Esophagus squamous epithelium (tissue), 5 donors: ENCODE results near the gene OR5B3. TPM values are rescaled to one million over a fixed set of nuclear protein-coding genes. Genes with fewer than 3 reads are reported as not detected.

Experiments
- DNase-seq: peaks from one replicate; lab custom pipeline; 2025; lab: John Stamatoyannopoulos, UW
- H3K27ac ChIP-seq, 4 donors: fragments of 200-600 bp; sonication (generic); one replicate each; pipeline ENCODE4 v1.5.1; 2016 to 2019; ENCODE audit warnings: mild to moderate bottlenecking in 1 of 4
- H3K27me3 ChIP-seq, 4 donors: fragments of 200-600 bp; sonication (generic); 1 replicate in 3 of 4; 2 replicates in 1 of 4; pipeline versions ENCODE4 v1.5.1 to v1.6.0; 2017 to 2021; ENCODE audit warnings: antibody characterized with exemption in 1 of 4
- H3K36me3 ChIP-seq, 3 donors: fragments of 200-600 bp; sonication (generic); one replicate each; pipeline ENCODE4 v1.5.1; 2016 to 2019
- H3K4me1 ChIP-seq, 3 donors: fragments of 200-600 bp; sonication (generic); one replicate each; pipeline ENCODE4 v1.5.1; 2017 to 2019
- H3K4me3 ChIP-seq, 4 donors: fragments of 200-600 bp; sonication (generic); 1 replicate in 3 of 4; 2 replicates in 1 of 4; pipeline ENCODE4 v1.5.1; 2016 to 2019; ENCODE audit warnings: mild to moderate bottlenecking in 2 of 4, moderate library complexity in 1 of 4
- H3K9me3 ChIP-seq, 3 donors: fragments of 200-600 bp; sonication (generic); one replicate each; pipeline ENCODE4 v1.5.1; 2016 to 2019
- CTCF ChIP-seq, 6 experiments: fragments of 450-650 bp in 4 of 6; fragments of 200-600 bp in 2 of 6; sonication (generic) in 2 of 6; IDR thresholded peaks; one replicate each; pipeline ENCODE4 v1.5.1; 2016 to 2019; ENCODE audit warnings: antibody characterized with exemption in 6 of 6, mild to moderate bottlenecking in 4 of 6, moderate library complexity in 4 of 6
- POLR2A ChIP-seq, 4 donors: fragments of 450-650 bp; IDR thresholded peaks; one replicate each; pipeline ENCODE4 v1.6.1; 2017; ENCODE audit warnings: antibody characterized with exemption in 4 of 4, mild to moderate bottlenecking in 4 of 4, moderate library complexity in 3 of 4
- WGBS, 2 donors: methylation state at CpG; one replicate each; pipeline ENCODE4 v1.1.5; 2018; 5-methylcytosine and 5-hydroxymethylcytosine counted together
- intact Hi-C: fragments of 100-400 bp; cut with DNase I; formaldehyde crosslinking; loops from one replicate; pipeline ENCODE4 v1.15.0; 2022
- total RNA-seq, 4 donors: library from RNA; depleted of rRNA; stranded (reverse); fragments of >200 nt; gene quantifications; one replicate each; pipeline ENCODE4 v1.1.0, GENCODE V29; 2016
- donor health status: DM: yes; HTN: yes; CAD: no.

The OR5B3 gene
- total RNA-seq, 4 donors from 2014 or later = not detected

DNA sequence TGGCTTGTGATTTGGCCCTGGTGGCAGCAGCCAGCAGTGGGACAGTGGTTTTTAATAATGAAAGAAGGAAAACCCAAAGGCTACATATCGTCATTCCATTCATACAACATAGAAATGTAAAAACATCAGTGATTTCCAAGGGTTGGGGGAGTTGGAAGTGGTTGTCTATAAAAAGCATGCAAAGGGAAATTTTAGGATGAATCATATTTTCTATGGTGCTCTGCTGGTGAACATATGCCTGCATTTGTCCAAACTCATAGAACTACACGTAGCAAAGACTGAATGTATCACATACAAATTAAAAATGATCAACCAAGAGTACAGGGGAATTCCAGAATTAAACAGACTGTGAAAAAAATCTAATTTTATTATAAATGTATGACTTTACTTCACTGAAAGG, 11.1 kb downstream of the OR5B3 start:
- peaks cover 0 to 6% (median 0%) of the 10 kb centered on the region in 3 donors for H3K9me3 ChIP-seq
- TF ChIP-seq POLR2A (IDR thresholded peaks at IDR 0.05) (no peak), CTCF (IDR thresholded peaks at IDR 0.05) (no peak)
- no peak for DNase-seq
- no peaks in the 10 kb centered on the region for H3K36me3 ChIP-seq
- no peak overlapping the region for H3K27ac ChIP-seq
- H3K4me1 ChIP-seq = no peaks in the 10 kb centered on the region
- H3K27me3 ChIP-seq = no peaks in the 10 kb centered on the region
- intact Hi-C loops = no loop called here
- H3K4me3 ChIP-seq = no peak overlapping the region
- WGBS, 2 donors = 52 to 62% methylated on average over 2 of the region's 2 CpGs

DNA sequence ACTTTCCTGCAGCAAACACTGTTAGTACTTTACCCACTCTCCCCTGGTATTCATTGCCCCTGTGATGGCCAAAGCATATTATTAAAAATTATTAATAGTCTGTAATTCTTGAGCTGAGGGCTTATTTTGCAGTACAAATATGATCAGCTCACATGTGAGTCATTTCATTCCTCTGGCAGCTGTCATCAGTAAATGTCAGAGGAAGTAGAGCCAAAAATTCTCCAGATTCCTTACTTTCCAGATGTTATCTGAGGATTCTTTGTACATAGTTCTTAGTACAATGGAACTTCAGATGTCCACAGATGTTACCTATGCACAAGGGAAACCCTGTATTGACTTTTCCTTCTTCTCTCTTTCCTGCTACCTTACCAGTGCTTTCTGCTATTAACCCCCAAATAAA, 12.5 kb downstream of the OR5B3 start:
- no peak for DNase-seq
- Histone ChIP-seq H3K36me3 (no peaks in the 10 kb centered on the region), H3K9me3 (peaks cover 0 to 6% (median 0%) of the 10 kb centered on the region in 3 donors), H3K4me3 (no peak overlapping the region), H3K4me1 (no peaks in the 10 kb centered on the region), H3K27ac (no peak overlapping the region), H3K27me3 (no peaks in the 10 kb centered on the region)
- intact Hi-C loops = no loop called here
- TF ChIP-seq CTCF (IDR thresholded peaks at IDR 0.05) = no peak
- no peak for TF ChIP-seq POLR2A (IDR thresholded peaks at IDR 0.05)

GRCh38 chr11:58392746-58393145, 13.9 kb downstream of the OR5B3 start:
- Histone ChIP-seq H3K27ac (no peak overlapping the region), H3K4me3 (no peak overlapping the region), H3K4me1 (no peaks in the 10 kb centered on the region), H3K27me3 (no peaks in the 10 kb centered on the region), H3K9me3 (peaks cover 0 to 6% (median 0%) of the 10 kb centered on the region in 3 donors), H3K36me3 (no peaks in the 10 kb centered on the region)
- no peak for TF ChIP-seq CTCF (IDR thresholded peaks at IDR 0.05)
- no peak for TF ChIP-seq POLR2A (IDR thresholded peaks at IDR 0.05)
- intact Hi-C loops = no loop called here
- no peak for DNase-seq
- 26 to 31% methylated on average over 1 of the region's 1 CpG for WGBS, 2 donors

- Histone ChIP-seq H3K9me3 (peaks cover 0 to 6% (median 0%) of the 10 kb centered on the region in 3 donors), H3K27me3 (no peaks in the 10 kb centered on the region), H3K36me3 (no peaks in the 10 kb centered on the region), H3K4me3 (no peak overlapping the region), H3K27ac (no peak overlapping the region), H3K4me1 (no peaks in the 10 kb centered on the region)
- TF ChIP-seq CTCF (IDR thresholded peaks at IDR 0.05) = no peak
- TF ChIP-seq POLR2A (IDR thresholded peaks at IDR 0.05) = no peak
- WGBS, 2 donors = 56 to 82% methylated on average over 1 of the region's 1 CpG
- no peak for DNase-seq
- intact Hi-C loops = no loop called here
These were observed 14.8 kb downstream of the OR5B3 start for GRCh38 chr11:58391879-58392278.

DNA sequence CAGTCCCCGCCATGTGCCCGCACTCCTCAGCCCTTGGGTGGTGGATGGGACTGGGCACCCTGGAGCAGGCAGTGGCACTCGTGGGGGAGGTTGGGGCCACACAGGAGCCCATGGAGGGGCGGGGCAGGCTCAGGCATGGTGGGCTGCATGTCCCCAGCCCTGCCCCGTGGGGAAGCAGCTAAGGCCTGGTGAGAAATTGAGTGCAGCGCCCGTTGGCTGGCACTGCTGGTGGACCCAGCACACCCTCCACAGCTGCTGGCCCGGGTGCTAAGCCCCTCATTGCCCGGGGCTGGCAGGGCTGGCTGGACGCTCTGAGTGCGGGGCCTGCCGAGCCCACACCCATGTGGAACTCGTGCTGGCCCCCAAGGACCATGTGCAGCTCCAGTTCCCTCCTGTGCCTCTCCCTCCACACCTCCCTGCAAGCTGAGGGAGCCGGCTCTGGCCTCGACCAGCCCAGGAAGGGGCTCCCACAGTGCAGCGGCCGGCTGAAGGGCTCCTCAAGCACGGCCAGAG, 16.1 kb downstream of the OR5B3 start:
- intact Hi-C loops = no loop called here
- no peak for DNase-seq
- H3K27me3 ChIP-seq = no peaks in the 10 kb centered on the region
- peaks cover 0 to 6% (median 0%) of the 10 kb centered on the region in 3 donors for H3K9me3 ChIP-seq
- TF ChIP-seq CTCF (IDR thresholded peaks at IDR 0.05) = no peak
- no peak for TF ChIP-seq POLR2A (IDR thresholded peaks at IDR 0.05)
- no peaks in the 10 kb centered on the region for H3K36me3 ChIP-seq
- no peaks in the 10 kb centered on the region for H3K4me1 ChIP-seq
- 73 to 74% methylated on average over 4 to 10 of the region's 18 CpGs for WGBS, 2 donors
- H3K4me3 ChIP-seq = no peak overlapping the region
- no peak overlapping the region for H3K27ac ChIP-seq
